Transverse colon (tissue), 4 donors: ENCODE data around the gene ZFP92.

Experiments used
- CTCF ChIP-seq, 5 experiments: fragments of 200-600 bp in 3 of 5; fragments of 450-650 bp in 2 of 5; sonication (generic) in 3 of 5; IDR thresholded peaks; 1 replicate in 2 of 5; 2 replicates in 3 of 5; pipeline ENCODE4 v1.5.1; 2016 to 2017; ENCODE audit warnings: antibody characterized with exemption in 5 of 5, inconsistent platforms in 3 of 5, mild to moderate bottlenecking in 2 of 5, moderate library complexity in 1 of 5
- EP300 ChIP-seq: sonication (generic); formaldehyde crosslinking; IDR thresholded peaks from one replicate; pipeline ENCODE4 v1.6.1; 2017; ENCODE audit warnings: antibody characterized with exemption, low read depth
- POLR2A ChIP-seq: fragments of 450-650 bp; IDR thresholded peaks from one replicate; pipeline ENCODE4 v1.6.1; 2016; ENCODE audit warnings: antibody characterized with exemption, mild to moderate bottlenecking, moderate library complexity
- POLR2AphosphoS5 ChIP-seq, 3 donors: sonication (generic); formaldehyde crosslinking; IDR thresholded peaks; one replicate each; pipeline ENCODE4 v1.6.1; 2016; ENCODE audit warnings: antibody characterized with exemption in 3 of 3

- no peak for TF ChIP-seq CTCF (IDR thresholded peaks at IDR 0.05)
- TF ChIP-seq POLR2AphosphoS5 (IDR thresholded peaks at IDR 0.05) = no peak
- no peak for TF ChIP-seq EP300
- no peak for TF ChIP-seq POLR2A
These were observed 35.7 kb upstream of the ZFP92 start for GRCh38 chrX:153375571-153375970.
